ENCODE measurements around the gene FANCI. TPM values are rescaled to one million over a fixed set of nuclear protein-coding genes. Genes with fewer than 3 reads are reported as not detected.

Gene FANCI
- total and polyA plus RNA-seq, 2 of the 4 experiments (the other 2 are of a cell fraction): 13.2 to 34.2 TPM

DNA sequence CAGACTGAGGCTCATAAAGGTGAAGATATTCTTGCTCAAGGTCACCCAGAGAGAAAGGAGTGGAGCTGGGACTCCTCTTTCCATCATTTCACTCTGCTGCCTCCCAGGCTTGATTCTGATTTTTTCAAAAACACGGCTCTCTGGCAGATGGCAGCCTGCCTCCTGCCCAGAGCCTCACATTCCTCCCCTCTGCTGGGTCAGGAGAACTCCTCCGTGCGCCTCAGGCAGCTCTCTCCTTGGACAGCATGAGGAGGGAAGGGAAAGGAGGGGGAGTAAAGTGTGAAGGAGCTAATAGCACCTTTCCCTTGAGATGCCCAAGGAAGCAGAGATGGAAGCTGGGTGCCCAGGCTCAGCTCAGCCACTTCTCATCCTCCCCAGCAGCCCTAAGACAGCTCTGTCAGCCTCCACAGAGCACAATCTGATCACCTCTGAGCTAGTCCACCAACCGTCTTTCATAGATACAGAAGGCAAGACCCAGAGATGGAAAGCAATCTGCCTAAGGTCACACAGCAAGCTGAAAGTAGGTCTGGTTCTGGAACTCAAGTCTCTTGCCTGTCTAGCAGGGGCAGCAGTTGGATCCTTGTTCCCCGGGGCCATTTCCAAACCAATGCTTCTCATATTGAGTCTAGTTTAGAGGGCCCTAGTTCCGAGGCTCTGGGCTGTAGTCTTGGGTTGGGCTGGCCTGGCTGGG lies 25.9 kb upstream of the FANCI start:
- ATAC-seq (ENCODE audit: low read depth) (no peak), DNase-seq (no peak)
- Histone ChIP-seq H4K5ac (ENCODE audit: low read depth, low read length) (no peak overlapping the region), H3K23ac (ENCODE audit: low read depth, low read length) (no peak overlapping the region), H2BK5ac (ENCODE audit: low read depth, low read length, poor library complexity, severe bottlenecking) (no peak overlapping the region), H2AK9ac (replicated peaks; ENCODE audit: low read depth, low read length, poor library complexity) (no peak overlapping the region), H3K27me3 (ENCODE audit: control insufficient read depth, insufficient read depth, low read length) (peaks cover 32% of the 10 kb centered on the region), H3K18ac (ENCODE audit: low read depth, low read length) (no peak overlapping the region), H3K36me3 (ENCODE audit: control insufficient read depth, insufficient read depth, low read length) (no peaks in the 10 kb centered on the region), H3K4me2 (ENCODE audit: low read depth, low read length) (no peak overlapping the region), H2BK20ac (ENCODE audit: low read depth, low read length) (no peak overlapping the region), H2AK5ac (ENCODE audit: low read depth, low read length) (no peak overlapping the region), H2BK15ac (ENCODE audit: low read depth, low read length) (no peak overlapping the region), H3K79me1 (ENCODE audit: low read depth in 1 of 2, low read length in 2 of 2) (no peaks in the 10 kb centered on the region), H3K4ac (ENCODE audit: low read depth, low read length) (no peak overlapping the region), H3K4me3 (ENCODE audit: insufficient read depth, low read depth, low read length) (no peak overlapping the region), H3K9me3 (ENCODE audit: control insufficient read depth, insufficient read depth, low read length) (no peaks in the 10 kb centered on the region), H2AFZ (replicated peaks; ENCODE audit: low read length, poor library complexity) (peak overlapping the region; percentile 5), H3K9me1 (ENCODE audit: insufficient read depth, low read length) (no peaks in the 10 kb centered on the region), H3K56ac (ENCODE audit: extremely low read depth, insufficient read depth, low read length) (no peak overlapping the region), H3K14ac (replicated peaks; ENCODE audit: low read depth, low read length) (no peak overlapping the region), H2BK120ac (ENCODE audit: low read depth, low read length) (no peak overlapping the region), H4K8ac (ENCODE audit: low read depth in 2 of 2, low read length in 2 of 2) (no peak overlapping the region), H3K9ac (ENCODE audit: low read depth, low read length) (no peak overlapping the region), H4K91ac (ENCODE audit: insufficient read depth, low read depth, low read length) (no peak overlapping the region), H3K27ac (ENCODE audit: insufficient read depth, low read length) (no peak overlapping the region), H4K20me1 (ENCODE audit: insufficient read depth, low read length) (no peaks in the 10 kb centered on the region), H3K4me1 (ENCODE audit: control insufficient read depth, insufficient read depth, low read length) (no peaks in the 10 kb centered on the region)
- POLR2A ChIA-PET (ENCODE audit: unreplicated experiment): no interaction called here
- no TSS peak for BruUV-seq (replicated peaks)
- 61% methylated on average over 2 of the region's 6 CpGs; no CpG with 5 or more reads in 1 of the 2 experiments for WGBS, 2 experiments (ENCODE audit: extremely low coverage in 2 of 2, insufficient read length in 1 of 2)
- in situ Hi-C loops (cut with MboI; ENCODE audit: low sequenced_read_pairs) (no loop called here), dilution Hi-C loops (cut with HindIII; ENCODE audit: low sequenced_read_pairs, unreplicated experiment) (no loop called here), intact Hi-C loops (cut with micrococcal nuclease) (no loop called here)
- CTCF ChIA-PET: interaction anchor here (1.7 kb wide), 1 partner anchor 10 kb away, joined by 5 read pairs; no protein-coding TSS in a partner anchor
- TF ChIP-seq RCOR1 (IDR thresholded peaks at IDR 0.05; ENCODE audit: insufficient replicate concordance, low read length) (no peak), CEBPB (IDR thresholded peaks at IDR 0.05; ENCODE audit: low read depth, low read length) (no peak), CHD1 (IDR thresholded peaks at IDR 0.05; ENCODE audit: low read depth, low read length) (no peak), CTCF (conservative IDR thresholded peaks at IDR 0.05; ENCODE audit: low read depth, low read length) (no peak)
